ENCODE results near the gene BEND5. TPM values are rescaled to one million over a fixed set of nuclear protein-coding genes. Genes with fewer than 3 reads are reported as not detected.

BEND5 gene
- total RNA-seq, 1 donor from 2014 or later = 1.4 TPM

DNA sequence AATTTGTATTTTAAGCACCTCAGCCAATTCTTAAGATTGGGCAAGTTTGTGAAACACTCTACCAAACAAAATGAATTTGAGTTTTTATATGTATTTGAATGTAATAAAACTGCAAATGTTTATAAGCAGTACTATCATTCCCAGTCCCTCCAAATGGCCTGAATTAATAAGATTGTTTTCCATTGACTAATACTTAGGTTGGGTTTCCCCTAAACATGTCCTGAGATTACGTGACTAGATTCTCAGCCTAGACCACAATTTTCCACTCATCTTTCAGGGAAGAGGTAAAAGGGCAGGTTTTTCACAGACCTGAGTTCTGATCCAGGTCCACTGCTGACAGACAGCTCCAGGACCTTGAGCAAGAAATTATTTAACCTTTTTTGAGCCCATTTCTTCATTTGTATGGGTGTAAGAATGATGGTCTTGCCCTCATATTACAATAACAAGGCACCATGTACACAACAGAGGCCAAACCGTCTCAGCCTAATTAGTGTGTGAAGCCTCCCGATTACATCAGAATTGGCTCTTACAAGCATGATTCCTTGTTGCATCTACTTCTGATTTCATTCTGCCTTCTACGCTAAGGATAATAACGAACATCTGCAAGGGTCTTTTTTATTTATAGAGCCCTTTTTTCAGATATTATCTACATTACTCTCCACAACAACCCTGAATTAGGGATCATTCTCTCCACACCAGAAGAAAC, 51.2 kb downstream of the BEND5 start:
- no peak for DNase-seq (ENCODE audit: low read depth in 2 of 2)

DNA sequence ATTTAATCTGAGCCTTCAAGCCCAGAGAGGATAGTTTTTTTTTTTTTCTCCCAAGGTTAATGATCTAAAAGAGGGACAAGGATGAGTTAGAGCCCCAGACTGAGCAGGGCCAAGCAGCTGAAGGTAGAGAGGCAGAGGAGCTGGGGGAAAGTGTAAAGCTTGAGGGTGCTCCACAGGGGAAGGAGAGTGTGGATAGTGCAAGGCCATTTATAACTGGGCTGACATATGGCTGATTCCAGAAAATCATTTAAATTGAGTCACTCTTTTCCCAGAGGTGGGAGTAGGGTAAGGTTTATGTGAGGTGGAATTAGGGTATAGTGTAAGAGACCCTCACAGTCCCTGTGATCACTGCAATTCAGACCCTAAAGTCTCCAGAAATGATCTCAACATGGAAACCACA, 55.8 kb downstream of the BEND5 start:
- no peak for DNase-seq (ENCODE audit: low read depth in 2 of 2)

DNA sequence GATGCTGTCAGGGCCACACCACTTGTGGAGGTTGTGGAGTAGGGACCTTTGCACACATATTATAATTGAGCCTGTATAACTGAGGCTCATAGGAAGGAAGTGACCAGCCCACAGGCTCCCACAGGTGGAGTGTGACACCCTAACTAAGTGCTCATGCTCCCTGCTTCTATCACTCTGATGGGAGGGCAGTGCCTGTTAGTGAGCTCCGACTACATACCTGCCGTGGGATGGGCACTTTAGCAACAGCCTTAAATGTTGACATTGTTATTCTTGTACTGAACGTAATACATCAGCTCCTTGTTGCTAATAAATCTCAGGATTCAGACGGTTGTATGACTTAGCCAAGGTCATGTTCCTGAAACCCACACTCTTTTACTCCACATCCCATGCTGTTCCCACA, 58.0 kb downstream of the BEND5 start:
- DNase-seq (ENCODE audit: low read depth in 2 of 2) = no peak

DNA sequence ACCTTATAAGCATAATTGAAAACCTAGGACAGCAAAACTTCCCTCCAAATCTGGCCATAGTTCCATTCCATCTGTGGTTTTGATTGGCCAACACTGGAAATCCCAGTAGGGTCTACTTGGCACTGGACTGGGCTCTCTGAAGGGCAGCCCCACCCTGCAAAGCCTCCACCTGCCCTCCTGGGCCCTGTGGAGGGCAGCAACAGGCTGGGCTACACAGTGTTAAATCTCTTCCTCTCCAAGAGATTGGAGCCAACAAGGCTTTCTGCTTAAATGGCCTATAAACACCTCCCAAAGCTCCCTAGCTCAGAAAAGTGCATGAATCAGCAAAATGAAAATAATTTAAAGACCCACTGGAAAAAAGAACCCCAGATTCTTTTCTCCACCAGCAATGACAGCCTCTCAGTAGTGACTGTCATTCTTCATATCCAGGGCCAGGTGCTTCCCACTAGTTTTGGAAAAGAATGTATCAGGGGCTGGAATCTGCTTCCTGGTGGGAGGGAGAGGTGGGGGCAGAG, 58.5 kb downstream of the BEND5 start:
- DNase-seq (ENCODE audit: low read depth in 2 of 2) = no peak

DNA sequence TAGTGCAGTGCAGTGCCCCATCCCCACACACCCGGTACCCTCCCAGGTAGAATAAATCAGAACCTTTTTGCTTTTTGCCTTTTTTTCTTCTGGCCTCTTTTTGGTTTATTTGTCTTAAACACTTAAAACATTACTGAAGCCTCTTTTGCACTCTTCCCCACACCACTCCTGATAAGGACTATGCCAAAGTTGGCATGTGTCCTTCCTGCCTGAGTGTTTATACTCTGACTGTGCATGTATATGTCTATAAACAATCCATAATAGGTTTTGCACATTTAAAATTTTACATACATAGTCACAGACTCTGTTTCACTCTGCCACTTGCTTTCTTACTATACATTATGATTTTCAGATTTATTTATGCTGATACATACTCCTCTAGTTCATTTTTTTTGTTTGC, 59.6 kb downstream of the BEND5 start:
- DNase-seq (ENCODE audit: low read depth in 2 of 2) = no peak

DNA sequence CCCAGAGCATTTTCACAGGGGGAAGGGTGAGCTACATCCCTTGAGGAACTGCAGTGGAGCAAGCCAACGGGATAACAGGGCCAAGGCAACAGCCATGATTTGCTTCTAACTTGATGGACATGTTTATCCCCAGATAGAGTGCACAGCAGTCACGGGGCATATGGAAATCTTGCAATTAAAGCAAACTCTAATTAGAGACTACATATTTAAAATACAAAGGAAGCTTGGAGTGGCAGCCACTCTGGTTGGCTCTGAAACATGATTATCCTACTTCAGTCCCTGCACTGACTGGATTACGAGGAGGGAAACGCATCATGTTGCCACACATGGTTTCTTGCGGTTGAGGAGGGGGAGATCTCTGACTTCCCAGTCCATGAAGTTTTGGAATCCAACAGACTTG, 60.8 kb downstream of the BEND5 start:
- no peak for DNase-seq (ENCODE audit: low read depth in 2 of 2)

DNA sequence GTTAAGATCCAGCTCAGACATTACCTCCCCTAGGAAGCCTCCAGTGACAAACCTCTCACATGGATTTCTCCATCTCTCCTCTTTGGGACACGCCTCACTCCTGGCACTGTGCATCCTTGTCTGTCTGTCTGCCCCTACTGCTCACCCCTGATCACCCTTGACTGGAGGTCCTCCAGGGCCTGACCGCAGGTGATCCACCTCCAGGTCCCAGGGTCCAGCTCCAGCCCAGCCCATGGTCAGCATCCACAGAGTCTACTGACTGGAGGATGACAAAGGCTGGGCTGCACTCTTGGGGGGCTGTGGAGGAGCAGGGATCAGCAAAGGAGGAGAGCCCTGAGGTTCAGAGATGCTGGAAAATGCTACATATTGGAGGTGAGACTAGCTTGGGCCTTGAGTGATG, 65.8 kb downstream of the BEND5 start:
- no peak for DNase-seq (ENCODE audit: low read depth in 2 of 2)

DNA sequence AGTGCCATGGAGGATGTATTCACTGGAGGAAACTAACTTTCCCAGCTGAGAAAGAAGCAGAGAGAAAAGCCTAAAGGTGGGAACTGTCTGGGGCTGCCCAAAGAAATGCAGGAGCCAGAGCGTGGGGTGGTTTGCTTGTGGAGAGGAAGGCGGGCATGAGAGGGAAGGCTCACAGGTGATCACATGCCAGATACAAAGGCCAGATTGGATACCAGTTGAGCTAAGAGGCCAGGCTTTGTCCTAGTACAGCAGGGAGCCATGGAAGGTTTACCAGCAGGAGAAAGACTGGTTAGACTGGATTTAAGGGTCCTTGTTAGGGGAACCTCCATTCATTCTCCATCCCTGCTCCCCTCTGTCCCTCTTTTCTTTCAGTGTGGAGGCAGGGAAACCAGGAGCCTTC, 66.4 kb downstream of the BEND5 start:
- no peak for DNase-seq (ENCODE audit: low read depth in 2 of 2)

DNA sequence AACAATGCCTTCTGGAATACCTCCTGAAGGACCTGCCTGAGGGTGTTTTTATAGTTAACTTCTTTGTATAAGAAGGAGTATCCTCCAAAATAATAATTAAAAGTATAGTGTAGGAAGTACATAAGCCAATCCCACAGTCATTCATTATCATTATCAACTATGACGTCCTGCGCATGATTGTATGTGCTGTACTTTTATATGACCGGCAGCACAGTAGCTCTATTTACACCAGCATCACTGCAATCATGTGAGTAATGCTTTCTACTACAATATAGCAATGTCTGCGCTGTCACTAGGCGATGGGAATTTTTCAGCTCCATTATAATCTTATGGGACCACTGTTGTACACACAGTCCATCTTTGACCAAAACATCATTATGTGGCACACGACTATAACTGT, 72.0 kb downstream of the BEND5 start:
- no peak for DNase-seq (ENCODE audit: low read depth in 2 of 2)

DNA sequence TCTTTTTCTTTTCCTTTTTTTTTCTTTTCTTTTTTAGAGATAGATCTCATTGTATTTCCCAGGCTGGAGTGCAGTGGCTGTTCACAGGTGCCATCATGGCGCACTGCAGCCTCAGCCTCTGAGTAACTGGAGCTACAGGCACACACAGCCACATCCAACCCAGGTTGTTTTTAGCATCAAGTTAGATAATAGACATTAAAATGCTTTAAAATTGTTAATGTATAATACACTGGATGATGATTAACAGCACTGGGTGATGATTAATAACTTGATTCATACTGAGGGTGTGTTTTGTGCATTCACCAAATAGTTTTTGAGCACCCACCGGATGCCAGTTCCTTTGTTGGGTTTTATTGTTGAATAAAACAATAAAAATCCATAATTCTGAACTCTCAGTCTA, 75.2 kb downstream of the BEND5 start:
- DNase-seq (ENCODE audit: low read depth in 2 of 2) = no peak

DNA sequence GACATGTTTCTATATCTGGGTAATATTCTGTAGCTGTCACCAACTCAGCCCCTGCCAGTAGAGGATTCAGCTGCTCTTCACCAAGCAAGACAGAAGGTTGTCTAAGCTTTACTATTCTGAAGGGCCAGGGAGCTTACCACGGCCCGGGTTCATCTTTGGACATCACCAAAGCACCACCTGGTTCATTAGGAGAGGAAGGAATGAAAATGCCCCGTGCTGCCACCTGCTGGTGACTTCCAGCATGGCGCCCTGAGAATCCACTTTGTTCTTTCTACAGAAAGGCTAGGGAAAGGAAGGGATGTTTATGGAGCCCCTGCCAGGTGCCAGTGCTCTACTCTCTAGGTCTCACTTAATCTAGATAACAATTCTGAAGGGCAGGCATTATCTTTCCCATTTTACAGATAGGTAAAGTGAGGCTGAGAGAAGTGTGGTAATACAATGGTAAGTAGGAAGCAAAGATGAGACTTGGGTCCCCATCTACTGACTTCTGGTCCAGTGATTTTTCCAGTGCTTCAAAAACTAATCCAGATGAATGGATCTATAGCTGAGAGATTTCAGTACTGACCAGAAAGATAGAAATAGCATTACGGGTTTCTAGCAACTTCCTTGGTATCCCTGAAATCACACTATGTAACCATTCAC, 79.5 kb downstream of the BEND5 start:
- DNase-seq (ENCODE audit: low read depth in 2 of 2) = peak; percentile 39 to 52

DNA sequence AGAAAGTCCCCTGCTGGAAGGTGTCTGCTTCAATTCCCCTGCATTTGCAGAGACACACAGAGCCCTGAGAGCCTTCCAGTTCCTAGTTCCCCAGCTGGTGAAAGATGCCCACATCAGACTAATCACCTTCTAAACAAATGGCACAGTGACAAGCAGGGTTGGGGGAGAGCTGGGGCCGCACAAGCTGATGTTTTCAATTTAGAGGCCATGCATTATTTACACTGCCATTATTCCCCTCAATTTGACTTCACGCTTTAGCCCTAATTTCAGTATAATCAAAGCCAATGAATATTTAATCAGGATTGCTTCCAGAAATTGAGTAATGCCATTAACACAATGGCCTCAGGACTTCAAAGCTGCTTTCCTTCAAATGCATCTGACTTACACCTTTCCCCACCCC, 81.5 kb downstream of the BEND5 start:
- no peak for DNase-seq (ENCODE audit: low read depth in 2 of 2)

DNA sequence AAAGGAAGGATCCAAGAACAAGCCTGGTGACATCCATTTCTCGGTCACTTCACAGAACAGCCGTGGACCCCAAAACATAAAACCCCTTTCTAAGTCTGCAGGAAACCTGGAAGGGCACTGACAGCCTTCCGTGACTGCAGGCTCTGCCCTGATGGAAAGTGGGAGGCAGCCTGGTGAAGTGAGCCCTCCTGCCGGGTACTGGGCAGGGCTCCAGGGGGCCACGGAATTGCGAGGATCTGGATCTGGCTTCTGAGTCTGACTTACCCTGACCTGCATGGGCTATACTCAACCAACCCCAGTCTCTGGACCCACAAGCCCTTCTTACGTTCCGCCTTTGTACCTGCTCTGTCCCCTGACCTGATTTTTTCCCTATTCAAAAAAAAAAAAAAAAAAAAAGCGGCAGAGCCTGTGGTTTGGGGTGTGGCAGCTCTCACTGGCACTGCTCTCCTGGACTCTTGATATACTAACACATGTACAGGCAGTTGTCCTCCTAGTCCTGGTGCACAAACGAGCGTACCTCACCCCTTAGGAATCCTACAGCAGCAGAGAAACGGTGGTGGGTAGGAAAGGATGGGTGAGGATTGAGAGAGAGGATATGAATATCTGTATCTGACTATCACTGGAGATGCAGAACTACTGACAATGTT, 82.9 kb downstream of the BEND5 start:
- DNase-seq (ENCODE audit: low read depth in 2 of 2) = no peak

DNA sequence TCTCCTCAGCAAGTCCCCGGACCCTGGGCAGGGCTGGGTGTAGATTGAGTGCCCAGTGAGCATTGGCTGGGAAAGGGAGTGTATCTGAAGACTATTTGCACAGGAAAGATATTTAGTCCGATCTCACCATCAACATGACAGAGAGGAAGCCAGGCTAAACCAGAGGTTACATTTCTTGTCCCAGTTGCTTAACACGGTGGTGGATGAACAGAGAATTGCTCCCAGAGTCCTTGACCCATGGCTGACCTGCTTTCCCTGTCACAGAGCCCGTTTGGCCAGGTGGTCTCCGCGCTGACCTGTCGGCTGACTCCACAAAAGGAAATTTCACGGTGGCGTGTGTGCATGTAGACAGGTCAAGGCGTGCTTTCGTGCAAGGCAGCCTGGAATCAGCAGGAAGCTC, 83.5 kb downstream of the BEND5 start:
- no peak for DNase-seq (ENCODE audit: low read depth in 2 of 2)

DNA sequence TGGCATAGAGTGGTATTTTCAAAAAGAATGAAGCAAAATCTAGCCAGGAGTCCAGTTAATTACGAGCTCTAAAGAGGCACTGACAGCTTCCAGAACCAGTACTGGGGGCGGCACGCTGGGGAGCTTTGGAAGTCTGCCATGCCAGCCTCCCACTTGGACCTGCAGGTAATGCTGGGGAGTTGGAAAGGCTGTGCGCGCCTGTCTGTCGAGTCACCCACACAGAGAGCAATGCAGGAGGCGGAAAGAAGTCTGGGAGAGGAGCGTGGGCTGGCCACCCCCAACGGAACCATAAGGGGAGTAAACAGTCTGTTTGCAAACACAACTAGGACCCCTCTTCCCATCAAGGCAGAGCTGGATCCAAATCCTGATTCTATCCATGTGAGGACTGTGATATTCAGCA, 84.5 kb downstream of the BEND5 start:
- DNase-seq (ENCODE audit: low read depth in 2 of 2) = no peak

DNA sequence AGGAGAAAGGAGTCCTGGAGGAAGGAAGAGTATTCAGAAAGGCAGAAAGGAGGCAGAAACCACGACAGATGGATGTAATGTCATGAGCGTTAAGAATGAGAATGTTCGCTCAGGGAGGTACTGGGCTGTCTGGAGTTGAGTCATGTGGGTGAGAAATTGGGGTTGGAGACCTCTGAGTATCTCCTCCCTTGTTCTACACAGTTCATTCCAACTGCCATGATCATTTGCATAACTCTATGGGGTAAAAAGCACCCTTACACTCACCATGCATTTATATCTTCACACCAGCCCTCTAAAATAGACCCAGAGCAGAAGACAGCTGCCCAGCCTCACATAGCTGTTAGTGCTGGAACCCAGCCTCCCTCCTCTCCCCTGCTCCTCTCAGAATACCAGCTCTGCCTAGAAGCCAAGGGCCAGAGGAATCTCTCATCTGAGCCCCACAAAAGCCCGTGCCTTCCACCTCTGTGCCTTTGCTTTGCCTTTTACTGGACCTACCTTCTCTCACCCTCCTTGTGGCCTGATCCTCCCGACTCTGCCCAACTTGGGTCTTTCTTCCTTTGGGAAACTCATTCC, 85.2 kb downstream of the BEND5 start:
- no peak for DNase-seq (ENCODE audit: low read depth in 2 of 2)

DNA sequence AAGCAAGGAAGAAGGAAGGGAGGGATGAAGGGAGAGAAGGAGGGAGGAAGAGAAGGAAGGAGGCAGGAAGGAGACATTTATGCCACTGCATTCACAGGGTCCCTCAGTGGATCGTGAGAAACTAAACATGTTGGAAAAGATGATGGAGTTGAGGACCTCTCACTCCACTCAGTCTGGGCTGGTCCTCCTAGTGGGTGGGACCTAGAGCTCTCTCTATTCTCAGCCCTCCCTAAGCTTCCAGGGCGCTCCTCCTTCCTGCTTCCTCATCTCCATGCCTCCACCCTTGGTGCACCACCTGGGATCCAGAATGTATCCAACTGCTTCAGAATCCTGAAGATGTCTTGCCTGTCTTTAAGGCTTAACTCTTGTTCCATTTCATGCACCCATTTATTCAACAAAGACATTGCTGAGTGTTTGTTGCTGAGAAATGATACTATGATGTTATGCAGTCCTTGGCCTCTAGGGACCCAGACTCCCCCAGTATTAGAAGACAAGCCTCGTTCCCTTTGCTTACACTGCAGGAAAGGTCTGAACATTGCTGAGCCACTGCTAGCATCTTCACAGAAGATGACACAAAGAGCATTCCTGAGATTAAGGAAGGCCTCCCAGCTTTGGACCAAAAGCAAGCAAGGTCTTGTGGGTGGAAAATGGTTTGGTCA, 88.5 kb downstream of the BEND5 start:
- peak in 1 of 2 donors; percentile 5 for DNase-seq (ENCODE audit: low read depth in 2 of 2)

DNA sequence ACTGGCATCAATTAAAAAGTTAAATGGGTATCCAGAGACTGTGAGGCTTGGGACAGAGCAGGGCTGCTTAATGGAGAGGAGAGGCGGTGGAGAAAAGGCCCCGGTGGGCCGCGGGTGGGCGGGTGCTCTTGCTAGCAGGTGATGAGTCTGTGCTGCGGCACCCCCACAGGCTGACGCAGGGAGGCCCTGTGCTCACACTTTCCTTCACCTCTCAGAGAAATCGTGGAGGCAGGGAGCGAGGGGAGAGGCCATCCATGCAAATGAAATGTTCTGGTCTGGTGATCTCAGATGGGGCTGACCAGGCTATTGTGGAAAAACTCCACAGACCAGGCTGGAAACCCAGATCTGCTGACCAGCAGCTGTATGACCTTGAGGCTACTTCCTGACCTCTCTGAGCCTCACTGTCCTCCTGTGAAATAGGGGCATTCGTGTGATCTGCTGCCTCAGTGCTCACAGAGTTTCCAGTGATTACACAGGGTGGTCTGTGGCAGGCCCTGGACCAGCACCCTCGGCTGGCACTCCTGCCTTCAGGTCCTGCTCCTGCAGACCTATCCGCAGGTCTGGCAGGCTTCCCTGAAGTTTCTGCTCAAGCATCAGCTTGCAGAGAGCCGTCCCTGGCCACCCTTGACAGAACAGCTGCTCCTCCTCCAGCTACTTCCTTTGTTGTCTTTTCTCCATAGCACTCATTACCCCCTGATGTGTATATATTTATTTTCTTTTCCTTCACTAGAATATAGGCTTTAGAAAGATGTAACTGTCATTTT, 89.2 kb downstream of the BEND5 start:
- no peak for DNase-seq (ENCODE audit: low read depth in 2 of 2)

DNA sequence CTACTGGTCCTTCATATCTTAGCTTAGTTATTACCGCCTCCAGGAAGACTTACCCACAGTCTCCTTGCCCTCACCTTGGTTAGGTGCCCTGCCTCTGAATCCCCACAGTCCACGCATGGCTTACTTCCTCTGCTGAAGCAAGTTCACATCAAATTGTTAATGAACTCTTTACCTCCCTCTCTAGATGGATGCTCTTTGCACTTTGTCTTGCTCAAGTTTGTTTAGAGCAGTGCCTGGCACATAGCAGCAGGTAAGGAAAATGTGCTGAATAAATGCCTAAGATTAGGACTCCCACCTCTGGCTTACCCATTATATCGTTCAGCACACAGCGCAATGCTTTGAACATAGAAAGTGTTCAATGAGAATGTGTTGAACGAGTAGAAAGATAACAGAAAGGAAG, 90.5 kb downstream of the BEND5 start:
- DNase-seq (ENCODE audit: low read depth in 2 of 2) = no peak

DNA sequence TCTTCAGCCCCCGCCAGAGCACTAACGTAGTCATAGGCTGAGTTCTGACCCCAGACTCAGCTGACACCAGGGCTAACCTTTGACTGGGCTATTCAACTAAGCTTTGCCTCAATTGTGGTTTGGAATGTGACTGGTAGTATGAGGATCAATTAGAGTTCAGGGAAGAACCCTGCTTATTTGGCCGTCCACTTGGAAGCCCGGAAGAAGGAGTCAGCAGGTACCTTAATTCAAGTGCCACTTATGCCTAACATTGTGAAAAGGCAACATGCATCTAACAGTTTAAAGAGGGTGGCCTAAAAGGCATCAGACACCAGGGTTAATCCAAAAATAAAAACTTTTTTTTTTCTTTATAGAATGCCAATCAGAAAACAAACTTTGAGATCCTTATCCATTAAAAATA, 92.3 kb downstream of the BEND5 start:
- no peak for DNase-seq (ENCODE audit: low read depth in 2 of 2)

DNA sequence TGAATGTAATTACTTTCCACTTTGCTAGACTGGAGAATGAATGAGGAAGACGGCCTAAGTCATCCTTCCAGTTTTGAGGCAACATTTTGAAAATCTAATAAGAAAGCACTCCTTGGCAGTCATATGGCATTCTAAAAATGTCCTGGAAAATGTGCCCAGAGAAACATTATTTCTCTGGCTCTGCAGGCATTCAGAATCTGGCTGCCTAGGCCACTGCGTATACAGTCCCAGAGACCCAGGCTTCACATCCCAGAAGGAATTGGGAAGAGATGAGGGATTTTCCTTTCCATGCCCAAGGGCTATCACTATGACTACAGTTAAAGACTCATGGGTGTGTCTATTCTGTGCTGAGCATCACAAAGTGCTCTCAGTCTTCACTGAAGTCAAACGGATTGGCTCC, 92.9 kb downstream of the BEND5 start:
- DNase-seq (ENCODE audit: low read depth in 2 of 2) = no peak

Measured in lung microvascular endothelial cell (primary cell).